ENCODE measurements around the gene SULT4A1. TPM values are rescaled to one million over a fixed set of nuclear protein-coding genes. Genes with fewer than 3 reads are reported as not detected.
"Not testable (repeated sequence)": the region's sequence is repeated elsewhere in the genome, so short reads cannot be mapped to it uniquely, and the experiment has no call there.

The SULT4A1 gene
- total RNA-seq, 2 experiments from 2014 or later: not detected

GRCh38 chr22:43904412-43904811, 42.1 kb upstream of the SULT4A1 start:
- intact Hi-C loops (cut with micrococcal nuclease); H3K9me3 Mint-ChIP-seq; H3K4me1 Mint-ChIP-seq (ENCODE audit: low read depth); H3K4me3 Mint-ChIP-seq; H3K36me3 Mint-ChIP-seq (ENCODE audit: low read depth); H3K27ac Mint-ChIP-seq; ATAC-seq; H3K27me3 Mint-ChIP-seq; POLR2A ChIA-PET: not testable (repeated sequence)
- peak; percentile 42 for TF ChIP-seq CTCF (IDR thresholded peaks at IDR 0.05)
- CTCF ChIA-PET: interaction anchor here (2.5 kb wide), 1 partner anchor 22 kb away, joined by 6 read pairs; no protein-coding TSS in a partner anchor
- DNase-seq: peak; percentile 60

GRCh38 chr22:43903033-43903432, 40.7 kb upstream of the SULT4A1 start:
- ATAC-seq; H3K36me3 Mint-ChIP-seq (ENCODE audit: low read depth); DNase-seq; intact Hi-C loops (cut with micrococcal nuclease); H3K27ac Mint-ChIP-seq; H3K4me3 Mint-ChIP-seq; H3K4me1 Mint-ChIP-seq (ENCODE audit: low read depth); POLR2A ChIA-PET; H3K27me3 Mint-ChIP-seq; H3K9me3 Mint-ChIP-seq: not testable (repeated sequence)
- CTCF ChIA-PET: interaction anchor here (2.5 kb wide), 1 partner anchor 20 kb away, joined by 6 read pairs; no protein-coding TSS in a partner anchor

GRCh38 chr22:43901976-43902643, 39.8 kb upstream of the SULT4A1 start:
- ATAC-seq: no peak
- DNase-seq: no peak
- no peaks in the 10 kb centered on the region for H3K9me3 Mint-ChIP-seq
- H3K27me3 Mint-ChIP-seq: peaks cover 3% of the 10 kb centered on the region
- no peak overlapping the region for H3K4me3 Mint-ChIP-seq
- H3K27ac Mint-ChIP-seq: no peak overlapping the region
- intact Hi-C loops (cut with micrococcal nuclease): no loop called here
- no peak for TF ChIP-seq CTCF (IDR thresholded peaks at IDR 0.05)
- H3K4me1 Mint-ChIP-seq (ENCODE audit: low read depth): no peaks in the 10 kb centered on the region
- no peaks in the 10 kb centered on the region for H3K36me3 Mint-ChIP-seq (ENCODE audit: low read depth)
- ChIA-PET CTCF (interaction anchor here (0.8 to 2.5 kb wide), 2 partner anchors 19 kb away, joined by 3 to 6 read pairs; no protein-coding TSS in a partner anchor), POLR2A (no interaction called here)

DNA sequence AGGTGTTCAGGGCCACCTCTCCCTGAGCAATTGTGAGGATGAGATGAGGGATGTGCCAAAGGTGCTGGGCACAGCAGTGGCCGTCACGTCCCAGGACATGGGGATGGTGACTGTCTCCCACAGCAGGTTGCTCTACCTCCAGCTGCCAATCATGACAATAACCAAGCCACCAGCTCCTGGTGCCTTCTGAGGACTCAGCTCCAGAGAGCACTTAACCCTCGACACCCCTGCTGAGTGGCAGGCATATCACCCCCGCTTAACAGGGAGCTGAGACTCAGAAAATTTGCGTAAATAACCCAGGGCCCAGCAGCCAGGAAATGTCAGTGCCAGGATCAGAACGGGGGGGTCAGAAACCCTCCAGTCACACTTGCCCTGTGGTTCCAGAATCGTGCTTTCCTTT, 37.9 kb upstream of the SULT4A1 start:
- peaks cover 3% of the 10 kb centered on the region for H3K27me3 Mint-ChIP-seq
- DNase-seq (no peak), ATAC-seq (no peak)
- ChIA-PET CTCF (interaction anchor here (1.3 to 2.4 kb wide), 2 partner anchors 15 to 17 kb away, joined by 5 to 17 read pairs; no protein-coding TSS in a partner anchor), POLR2A (interaction anchor here (1.3 kb wide), 1 partner anchor 26 kb away, joined by 4 read pairs; no protein-coding TSS in a partner anchor)
- intact Hi-C loops (cut with micrococcal nuclease): no loop called here
- H3K4me3 Mint-ChIP-seq: no peak overlapping the region
- H3K9me3 Mint-ChIP-seq: no peaks in the 10 kb centered on the region
- TF ChIP-seq CTCF (IDR thresholded peaks at IDR 0.05): no peak
- no peaks in the 10 kb centered on the region for H3K4me1 Mint-ChIP-seq (ENCODE audit: low read depth)
- H3K27ac Mint-ChIP-seq: no peak overlapping the region
- no peaks in the 10 kb centered on the region for H3K36me3 Mint-ChIP-seq (ENCODE audit: low read depth)

GRCh38 chr22:43897751-43898261, 35.5 kb upstream of the SULT4A1 start:
- no peak overlapping the region for H3K4me3 Mint-ChIP-seq
- H3K36me3 Mint-ChIP-seq (ENCODE audit: low read depth): no peaks in the 10 kb centered on the region
- ATAC-seq: no peak
- CTCF ChIA-PET: interaction anchor here (1.0 to 1.7 kb wide), 4 partner anchors 11 to 48 kb away, joined by 3 to 7 read pairs (median 5); no protein-coding TSS in a partner anchor
- POLR2A ChIA-PET: interaction anchor here (0.6 kb wide), 1 partner anchor 1180 kb away, joined by 3 read pairs; no protein-coding TSS in a partner anchor
- peaks cover 8% of the 10 kb centered on the region for H3K27me3 Mint-ChIP-seq
- H3K27ac Mint-ChIP-seq: no peak overlapping the region
- no peaks in the 10 kb centered on the region for H3K9me3 Mint-ChIP-seq
- no peaks in the 10 kb centered on the region for H3K4me1 Mint-ChIP-seq (ENCODE audit: low read depth)
- intact Hi-C loops (cut with micrococcal nuclease): no loop called here
- no peak for TF ChIP-seq CTCF (IDR thresholded peaks at IDR 0.05)
- no peak for DNase-seq

Measured in activated CD8-positive, alpha-beta T cell treated with anti-CD3 and anti-CD28 coated beads for 36 hours (primary cell).